ENCODE data around the gene ESAM. TPM values are rescaled to one million over a fixed set of nuclear protein-coding genes. Genes with fewer than 3 reads are reported as not detected.

Gene ESAM
- total and polyA plus RNA-seq, 10 of the 15 experiments (the other 5 are each of a cell fraction or from before 2014, with no cell fraction given), result 2.7 to 43.6 (median 19.5) TPM

DNA sequence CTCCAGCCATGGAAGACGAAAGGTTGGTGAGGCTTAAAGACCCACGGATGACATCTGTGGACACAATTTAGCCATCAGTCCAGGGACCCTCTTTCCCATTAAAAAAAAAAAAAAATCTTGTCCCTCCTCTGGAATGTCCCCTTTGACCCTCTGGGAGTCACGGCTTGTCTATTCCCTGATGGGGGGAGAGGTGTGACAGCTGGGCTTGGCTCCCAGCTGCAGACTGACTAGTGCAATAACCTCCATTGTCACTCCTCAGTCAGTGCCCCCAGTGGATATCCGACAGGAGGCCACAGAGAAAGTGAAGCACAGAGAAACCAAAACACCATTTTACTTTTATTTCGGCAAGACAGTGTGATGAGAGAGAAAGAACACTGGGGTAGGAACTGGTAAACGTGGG lies 7.4 kb downstream of the ESAM start:
- ChIA-PET RAD21 (ENCODE audit: unreplicated experiment) (interaction anchor here (1.0 to 1.8 kb wide), 2 partner anchors 8 to 9 kb away, joined by 3 to 6 read pairs; no protein-coding TSS in a partner anchor), POLR2A (no interaction called here), SMC1A (ENCODE audit: uncharacterized antibody, unreplicated experiment) (interaction anchor here (1.0 kb wide), 1 partner anchor 8 kb away, joined by 4 read pairs; no protein-coding TSS in a partner anchor), CTCF (interaction anchor here (16.1 to 16.3 kb wide), 2 partner anchors 10 to 43 kb away, joined by 202 to 272 read pairs; partner anchors contain the start of genes MSANTD2 and NRGN)
- FAIRE-seq (no peak), DNase-seq (ENCODE audit: low read depth, low spot score) (no peak), ATAC-seq (no peak)
- Histone ChIP-seq H4K20me1 (ENCODE audit: control insufficient read depth, insufficient read depth) (no peaks in the 10 kb centered on the region), H3K27me3 (replicated peaks in 1 of 2; ENCODE audit: control insufficient read depth in 2 of 2, insufficient read depth in 2 of 2, low read length in 1 of 2) (no peaks in the 10 kb centered on the region), H3K4me3 (no peak overlapping the region), H3K4me1 (ENCODE audit: control insufficient read depth, insufficient read depth, low read length) (peaks cover 14% of the 10 kb centered on the region), H3K4me2 (ENCODE audit: control insufficient read depth, insufficient read depth) (no peak overlapping the region), H3K27ac (ENCODE audit: control insufficient read depth, insufficient read depth) (no peak overlapping the region), H3K79me2 (ENCODE audit: control insufficient read depth, insufficient read depth, low read length) (peaks cover 23% of the 10 kb centered on the region), H3K9ac (ENCODE audit: control insufficient read depth, insufficient read depth, low read length) (no peak overlapping the region), H2AFZ (ENCODE audit: control insufficient read depth, low read depth, low read length) (no peak overlapping the region), H3K36me3 (ENCODE audit: control insufficient read depth in 2 of 2, insufficient read depth in 2 of 2, low read length in 1 of 2) (no peaks in the 10 kb centered on the region; a peak in 1 of 4 replicates), H3K9me3 (replicated peaks; ENCODE audit: control insufficient read depth, insufficient read depth, low read length) (no peaks in the 10 kb centered on the region)
- no TSS peak for BruUV-seq (replicated peaks)
- in situ Hi-C loops (cut with MboI), result no loop called here
- intact Hi-C loops (cut with micrococcal nuclease; ENCODE audit: unreplicated experiment), result no loop called here
- 43% methylated on average over 6 of the region's 6 CpGs for WGBS (ENCODE audit: insufficient coverage, insufficient replicate concordance, low lambda C conversion rate, missing lambda C conversion rate)
- no peak for TF ChIP-seq SMAD1 (IDR thresholded peaks at IDR 0.05; ENCODE audit: low read depth, partially characterized antibody)
- no peak for TF ChIP-seq TCF7 (IDR thresholded peaks at IDR 0.05; ENCODE audit: borderline replicate concordance)
- no peak for TF ChIP-seq POLR2AphosphoS5 (IDR thresholded peaks at IDR 0.05; ENCODE audit: low read length)
- no peak for TF ChIP-seq CBX3 (IDR thresholded peaks at IDR 0.05; ENCODE audit: borderline replicate concordance, low read depth)
- TF ChIP-seq EZH2 (IDR thresholded peaks at IDR 0.05; ENCODE audit: borderline replicate concordance, control insufficient read depth, low read depth, low read length), result no peak
- no peak for TF ChIP-seq ZNF24 (IDR thresholded peaks at IDR 0.05)
- TF ChIP-seq SMC3 (IDR thresholded peaks at IDR 0.05; ENCODE audit: borderline replicate concordance, low read length), result no peak
- TF ChIP-seq SPI1 (IDR thresholded peaks at IDR 0.05; ENCODE audit: borderline replicate concordance, insufficient read depth, low read depth, low read length), result no peak
- no peak for TF ChIP-seq DPF2 (IDR thresholded peaks at IDR 0.05)
- TF ChIP-seq TARDBP (IDR thresholded peaks at IDR 0.05; ENCODE audit: borderline replicate concordance), result no peak
- TF ChIP-seq, protein P1, sequence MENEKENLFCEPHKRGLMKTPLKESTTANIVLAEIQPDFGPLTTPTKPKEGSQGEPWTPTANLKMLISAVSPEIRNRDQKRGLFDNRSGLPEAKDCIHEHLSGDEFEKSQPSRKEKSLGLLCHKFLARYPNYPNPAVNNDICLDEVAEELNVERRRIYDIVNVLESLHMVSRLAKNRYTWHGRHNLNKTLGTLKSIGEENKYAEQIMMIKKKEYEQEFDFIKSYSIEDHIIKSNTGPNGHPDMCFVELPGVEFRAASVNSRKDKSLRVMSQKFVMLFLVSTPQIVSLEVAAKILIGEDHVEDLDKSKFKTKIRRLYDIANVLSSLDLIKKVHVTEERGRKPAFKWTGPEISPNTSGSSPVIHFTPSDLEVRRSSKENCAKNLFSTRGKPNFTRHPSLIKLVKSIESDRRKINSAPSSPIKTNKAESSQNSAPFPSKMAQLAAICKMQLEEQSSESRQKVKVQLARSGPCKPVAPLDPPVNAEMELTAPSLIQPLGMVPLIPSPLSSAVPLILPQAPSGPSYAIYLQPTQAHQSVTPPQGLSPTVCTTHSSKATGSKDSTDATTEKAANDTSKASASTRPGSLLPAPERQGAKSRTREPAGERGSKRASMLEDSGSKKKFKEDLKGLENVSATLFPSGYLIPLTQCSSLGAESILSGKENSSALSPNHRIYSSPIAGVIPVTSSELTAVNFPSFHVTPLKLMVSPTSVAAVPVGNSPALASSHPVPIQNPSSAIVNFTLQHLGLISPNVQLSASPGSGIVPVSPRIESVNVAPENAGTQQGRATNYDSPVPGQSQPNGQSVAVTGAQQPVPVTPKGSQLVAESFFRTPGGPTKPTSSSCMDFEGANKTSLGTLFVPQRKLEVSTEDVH (IDR thresholded peaks at IDR 0.05; ENCODE audit: low read depth, partially characterized antibody), result no peak
- TF ChIP-seq TCF12 (IDR thresholded peaks at IDR 0.05; ENCODE audit: low read depth, low read length), result no peak
- TF ChIP-seq, protein P2, sequence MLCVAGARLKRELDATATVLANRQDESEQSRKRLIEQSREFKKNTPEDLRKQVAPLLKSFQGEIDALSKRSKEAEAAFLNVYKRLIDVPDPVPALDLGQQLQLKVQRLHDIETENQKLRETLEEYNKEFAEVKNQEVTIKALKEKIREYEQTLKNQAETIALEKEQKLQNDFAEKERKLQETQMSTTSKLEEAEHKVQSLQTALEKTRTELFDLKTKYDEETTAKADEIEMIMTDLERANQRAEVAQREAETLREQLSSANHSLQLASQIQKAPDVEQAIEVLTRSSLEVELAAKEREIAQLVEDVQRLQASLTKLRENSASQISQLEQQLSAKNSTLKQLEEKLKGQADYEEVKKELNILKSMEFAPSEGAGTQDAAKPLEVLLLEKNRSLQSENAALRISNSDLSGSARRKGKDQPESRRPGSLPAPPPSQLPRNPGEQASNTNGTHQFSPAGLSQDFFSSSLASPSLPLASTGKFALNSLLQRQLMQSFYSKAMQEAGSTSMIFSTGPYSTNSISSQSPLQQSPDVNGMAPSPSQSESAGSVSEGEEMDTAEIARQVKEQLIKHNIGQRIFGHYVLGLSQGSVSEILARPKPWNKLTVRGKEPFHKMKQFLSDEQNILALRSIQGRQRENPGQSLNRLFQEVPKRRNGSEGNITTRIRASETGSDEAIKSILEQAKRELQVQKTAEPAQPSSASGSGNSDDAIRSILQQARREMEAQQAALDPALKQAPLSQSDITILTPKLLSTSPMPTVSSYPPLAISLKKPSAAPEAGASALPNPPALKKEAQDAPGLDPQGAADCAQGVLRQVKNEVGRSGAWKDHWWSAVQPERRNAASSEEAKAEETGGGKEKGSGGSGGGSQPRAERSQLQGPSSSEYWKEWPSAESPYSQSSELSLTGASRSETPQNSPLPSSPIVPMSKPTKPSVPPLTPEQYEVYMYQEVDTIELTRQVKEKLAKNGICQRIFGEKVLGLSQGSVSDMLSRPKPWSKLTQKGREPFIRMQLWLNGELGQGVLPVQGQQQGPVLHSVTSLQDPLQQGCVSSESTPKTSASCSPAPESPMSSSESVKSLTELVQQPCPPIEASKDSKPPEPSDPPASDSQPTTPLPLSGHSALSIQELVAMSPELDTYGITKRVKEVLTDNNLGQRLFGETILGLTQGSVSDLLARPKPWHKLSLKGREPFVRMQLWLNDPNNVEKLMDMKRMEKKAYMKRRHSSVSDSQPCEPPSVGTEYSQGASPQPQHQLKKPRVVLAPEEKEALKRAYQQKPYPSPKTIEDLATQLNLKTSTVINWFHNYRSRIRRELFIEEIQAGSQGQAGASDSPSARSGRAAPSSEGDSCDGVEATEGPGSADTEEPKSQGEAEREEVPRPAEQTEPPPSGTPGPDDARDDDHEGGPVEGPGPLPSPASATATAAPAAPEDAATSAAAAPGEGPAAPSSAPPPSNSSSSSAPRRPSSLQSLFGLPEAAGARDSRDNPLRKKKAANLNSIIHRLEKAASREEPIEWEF (IDR thresholded peaks at IDR 0.05; ENCODE audit: insufficient replicate concordance, low read depth, low read length), result no peak
- no peak for TF ChIP-seq SUZ12 (IDR thresholded peaks at IDR 0.05; ENCODE audit: unreplicated experiment)
- TF ChIP-seq BHLHE40 (IDR thresholded peaks at IDR 0.05; ENCODE audit: borderline replicate concordance in 1 of 2, low read depth in 2 of 2, low read length in 1 of 2), result no peak
- TF ChIP-seq NR2C2 (IDR thresholded peaks at IDR 0.05; ENCODE audit: borderline replicate concordance, control insufficient read depth, insufficient read length, low read depth), result no peak
- TF ChIP-seq SIN3A (IDR thresholded peaks at IDR 0.05; ENCODE audit: low read depth, low read length), result no peak
- TF ChIP-seq LARP7 (IDR thresholded peaks at IDR 0.05), result no peak
- no peak for TF ChIP-seq ZNF274 (IDR thresholded peaks at IDR 0.05; ENCODE audit: insufficient read depth, insufficient read length)

Data from GM12878 (cell line).